ENCODE results near the gene NSRP1.
"Not testable (repeated sequence)": the region's sequence is repeated elsewhere in the genome, so short reads cannot be mapped to it uniquely, and the experiment has no call there.

NSRP1 gene

GRCh38 chr17:30117675-30118081, 1.1 kb downstream of the NSRP1 start:
- H3K27ac ChIP-seq: peak overlapping the region in 19 of 21 experiments; percentile 87 to 98 (median 97)
- peak overlapping the region; percentile 55 to 86 (median 75) for H3K4me3 ChIP-seq

DNA sequence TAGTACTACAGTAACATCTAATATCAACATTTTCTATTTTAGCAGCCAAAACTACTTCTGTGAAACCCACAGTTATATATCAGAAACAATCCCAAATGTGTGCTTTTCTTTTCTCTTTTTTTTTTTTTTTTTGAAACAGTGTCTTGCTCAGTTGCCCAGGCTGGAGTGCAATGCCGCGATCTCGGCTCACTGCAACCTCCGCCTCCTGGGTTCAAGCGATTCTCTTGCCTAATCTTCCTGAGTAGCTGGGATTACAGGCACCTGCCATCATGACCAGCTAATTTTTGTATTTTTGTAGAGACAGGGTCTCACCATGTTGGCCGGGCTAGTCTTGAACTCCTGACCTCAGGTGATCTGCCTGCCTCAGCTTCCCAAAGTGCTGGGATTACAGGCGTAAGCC, 2.0 kb downstream of the NSRP1 start:
- H3K27ac ChIP-seq: peak overlapping the region in 1 of 21 experiments; percentile 98
- not testable (repeated sequence) for H3K4me3 ChIP-seq

DNA sequence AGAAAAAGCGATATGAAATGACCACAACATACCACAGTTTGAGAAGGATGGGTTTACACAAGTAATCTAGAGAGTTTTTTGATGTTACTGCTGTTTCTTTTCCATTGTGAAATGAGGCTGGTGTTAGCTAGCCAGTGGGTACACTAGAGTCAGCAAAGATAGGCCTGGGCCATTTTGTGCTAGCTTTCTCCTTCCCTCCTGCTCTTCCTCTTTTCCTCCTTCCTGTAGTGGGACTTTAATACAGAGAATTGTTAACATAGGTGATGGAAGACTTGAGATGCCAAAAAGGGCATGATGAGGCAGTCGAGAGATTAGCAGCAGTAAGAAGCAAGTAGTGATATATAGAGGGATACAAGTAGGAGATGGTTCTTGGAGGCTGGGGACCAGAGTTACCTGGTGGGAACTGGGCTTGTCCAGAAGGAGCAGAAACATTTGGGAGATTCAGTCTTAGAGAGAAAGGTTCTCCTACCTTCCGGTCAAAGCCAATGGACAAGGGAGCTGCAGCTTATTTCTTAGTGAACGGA, 7.7 kb downstream of the NSRP1 start:
- Histone ChIP-seq H3K4me3 (no peak overlapping the region), H3K27ac (no peak overlapping the region)

GRCh38 chr17:30130121-30130520, 13.5 kb downstream of the NSRP1 start:
- Histone ChIP-seq H3K27ac (no peak overlapping the region), H3K4me3 (no peak overlapping the region)

DNA sequence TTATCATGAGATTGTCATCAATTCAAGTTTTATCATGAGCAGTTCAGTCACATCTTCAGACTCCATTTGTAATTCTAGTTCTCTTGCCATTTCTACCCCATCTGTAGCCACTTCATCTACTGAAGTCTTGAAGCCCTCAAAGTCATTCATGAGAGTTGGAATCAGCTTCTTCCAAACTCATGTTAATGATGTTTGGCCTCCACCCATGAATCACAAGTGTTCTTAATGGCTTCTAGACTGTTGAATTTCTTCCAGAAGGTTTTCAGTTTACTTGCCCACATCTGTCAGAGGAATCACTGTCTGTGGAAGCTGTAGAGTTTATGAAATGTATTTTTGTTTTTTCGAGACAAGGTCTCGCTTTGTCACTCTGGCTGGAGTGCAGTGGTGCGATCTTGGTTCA, 16.0 kb downstream of the NSRP1 start:
- Histone ChIP-seq H3K27ac (no peak overlapping the region), H3K4me3 (no peak overlapping the region)

DNA sequence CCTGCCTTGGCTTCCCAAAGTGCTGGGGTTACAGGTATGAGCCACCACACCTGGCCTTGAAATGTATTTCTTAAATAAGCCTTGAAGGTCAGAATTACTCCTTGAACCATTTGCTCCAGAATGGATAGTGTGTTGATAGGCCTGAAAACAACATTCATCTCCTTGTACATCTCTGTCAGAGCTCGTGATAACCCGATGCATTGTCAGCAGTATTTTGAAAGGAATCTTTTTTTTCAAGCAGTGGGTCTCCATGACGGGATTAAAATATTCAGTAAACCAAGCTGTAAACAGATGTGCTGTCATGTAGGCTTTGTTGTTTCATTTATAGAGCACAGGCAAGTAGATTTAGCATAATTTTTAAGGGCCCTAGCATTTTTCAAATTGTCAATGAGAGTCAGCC, 16.6 kb downstream of the NSRP1 start:
- Histone ChIP-seq H3K4me3 (no peak overlapping the region), H3K27ac (no peak overlapping the region)

DNA sequence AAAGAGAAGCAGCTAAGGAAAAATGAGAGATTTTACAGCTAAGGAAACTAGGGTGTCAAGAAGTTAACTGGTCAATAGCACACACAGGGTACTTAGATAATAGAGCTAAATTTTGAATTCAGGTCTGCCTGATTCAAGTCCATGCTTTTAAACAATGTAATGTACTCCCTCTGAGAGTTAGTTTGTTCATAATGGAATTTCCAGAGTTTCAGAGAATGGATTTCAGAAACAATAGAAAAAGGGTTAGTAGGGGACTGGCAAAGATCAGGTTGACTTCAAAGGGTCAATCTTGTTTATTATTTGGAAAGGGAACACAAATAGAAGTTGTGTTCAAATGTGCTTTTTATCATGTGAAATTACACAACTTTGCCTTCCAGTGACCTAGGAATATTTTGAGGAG, 17.9 kb downstream of the NSRP1 start:
- H3K27ac ChIP-seq: no peak overlapping the region
- H3K4me3 ChIP-seq: no peak overlapping the region

DNA sequence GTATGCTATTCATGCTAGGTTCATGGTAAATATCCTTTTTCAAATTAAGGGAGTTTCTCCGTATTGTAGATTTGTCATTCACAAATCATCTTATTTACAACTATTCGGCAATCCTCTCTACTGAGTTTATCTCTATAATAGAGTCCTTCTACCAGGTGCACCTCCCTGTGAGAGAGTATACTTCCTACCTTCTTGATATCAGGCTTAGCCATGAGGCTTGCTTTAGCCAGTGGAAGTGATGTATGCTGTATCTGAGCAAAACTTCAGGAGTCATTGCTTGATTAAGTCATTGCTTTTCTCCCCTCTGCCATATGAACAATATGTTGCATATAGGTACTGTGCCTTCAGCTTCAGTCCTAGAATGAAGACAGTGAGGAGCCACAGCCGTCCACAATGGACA, 20.5 kb downstream of the NSRP1 start:
- Histone ChIP-seq H3K4me3 (no peak overlapping the region), H3K27ac (no peak overlapping the region)

GRCh38 chr17:30147860-30148259, 31.2 kb downstream of the NSRP1 start:
- H3K27ac ChIP-seq, H3K4me3 ChIP-seq: not testable (repeated sequence)

DNA sequence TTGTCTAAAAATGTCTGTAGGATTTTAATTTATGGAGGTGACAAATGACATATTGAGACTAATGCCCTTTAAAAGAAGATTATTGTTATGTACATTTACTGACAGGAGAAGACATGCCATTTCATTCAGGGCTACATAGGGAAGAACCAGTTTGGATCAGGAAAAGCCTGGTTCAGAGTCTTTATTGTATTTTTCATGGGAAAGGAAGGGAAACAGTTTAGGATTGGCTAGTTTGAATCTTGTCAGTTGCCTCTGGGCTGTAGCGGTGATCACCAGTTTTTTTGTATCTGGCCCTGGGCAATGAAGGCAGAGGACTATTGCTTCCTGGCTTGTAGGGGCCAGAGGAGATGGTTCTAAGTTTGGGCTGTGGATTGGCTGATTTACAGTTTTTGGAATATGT, 31.8 kb downstream of the NSRP1 start:
- H3K4me3 ChIP-seq: no peak overlapping the region
- H3K27ac ChIP-seq: peak overlapping the region in 1 of 21 experiments; percentile 3

GRCh38 chr17:30151471-30151870, 34.9 kb downstream of the NSRP1 start:
- H3K27ac ChIP-seq: no peak overlapping the region
- H3K4me3 ChIP-seq: no peak overlapping the region

DNA sequence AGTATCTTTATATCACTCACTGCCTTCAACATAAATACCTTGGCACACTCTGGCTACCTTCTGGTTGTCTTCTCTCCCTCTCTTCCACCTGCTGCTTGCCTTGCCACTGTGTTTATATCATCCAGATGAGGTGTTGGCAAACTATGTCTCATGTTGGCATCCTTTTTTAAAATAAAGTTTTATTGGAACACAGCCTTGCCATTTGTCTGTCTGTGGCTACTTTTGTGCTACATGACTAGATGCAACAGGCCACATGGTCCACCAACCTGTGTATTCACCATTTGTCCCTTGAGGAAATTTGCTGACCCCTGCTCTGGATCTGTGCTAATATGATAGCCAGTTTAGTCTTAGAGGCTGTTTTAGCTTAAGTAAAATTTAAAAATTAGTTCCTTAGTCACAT, 36.8 kb downstream of the NSRP1 start:
- H3K4me3 ChIP-seq: no peak overlapping the region
- H3K27ac ChIP-seq: no peak overlapping the region

- H3K27ac ChIP-seq: no peak overlapping the region
- H3K4me3 ChIP-seq: no peak overlapping the region
Measured at GRCh38 chr17:30155389-30155788, 38.8 kb downstream of the NSRP1 start.

- no peak overlapping the region for H3K4me3 ChIP-seq
Measured at GRCh38 chr17:30158896-30159625, 42.4 kb downstream of the NSRP1 start.

DNA sequence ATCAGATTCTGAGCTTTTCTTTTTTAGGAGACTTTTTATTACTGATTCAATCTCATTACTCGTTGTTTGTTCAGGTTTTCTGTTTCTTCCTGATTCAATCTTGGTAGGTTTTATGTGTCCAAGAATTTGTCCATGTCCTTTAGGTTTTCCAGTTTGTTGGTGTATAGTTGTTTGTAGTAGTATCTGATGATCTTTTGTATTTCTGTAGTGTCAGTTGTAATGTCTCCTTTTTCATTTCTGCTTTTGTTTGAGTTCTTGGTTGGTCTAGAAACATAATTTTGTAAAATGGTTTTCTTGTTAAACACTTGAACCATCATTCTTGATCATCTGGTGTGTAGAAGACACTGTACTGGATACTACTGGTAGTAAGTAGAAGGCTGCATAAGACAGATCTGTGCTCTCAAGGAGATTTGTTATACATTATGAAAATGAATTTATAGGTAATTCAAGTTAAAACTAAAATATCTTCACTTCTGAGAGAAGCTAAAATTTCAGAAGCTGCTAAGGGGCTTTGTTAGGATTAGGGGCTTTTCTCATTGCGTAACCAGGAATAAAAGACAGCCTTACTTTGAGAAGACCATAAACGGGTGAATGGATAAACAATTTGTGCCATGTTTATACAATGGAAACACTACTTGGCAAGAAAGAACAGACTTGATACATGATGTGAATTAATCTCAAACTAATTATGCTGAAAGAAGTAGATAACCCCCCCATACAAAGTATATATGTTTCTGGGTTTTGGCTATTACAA, 44.0 kb downstream of the NSRP1 start:
- no peak overlapping the region for H3K4me3 ChIP-seq
- no peak overlapping the region for H3K27ac ChIP-seq

More at GRCh38 chr17:30158896-30159625, 42.4 kb downstream of the NSRP1 start:
- H3K27ac ChIP-seq: no peak overlapping the region

DNA sequence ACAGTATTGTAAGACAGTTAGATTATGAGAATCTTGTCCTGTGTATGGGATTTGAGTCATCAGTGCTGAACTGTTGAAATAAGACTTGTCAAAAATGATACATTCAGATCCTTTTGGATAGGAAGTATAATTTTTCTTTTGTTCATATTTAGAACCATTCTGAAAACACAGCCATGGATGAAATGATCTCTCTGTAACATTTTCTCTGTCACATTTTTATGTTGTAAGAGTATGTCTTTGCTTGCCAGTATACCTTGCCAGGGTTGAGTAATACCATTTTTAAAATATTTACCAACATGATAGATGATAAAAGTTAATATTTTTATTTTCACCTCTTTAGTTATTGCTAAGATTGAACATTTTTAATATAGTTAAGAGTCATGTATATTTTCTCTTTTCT, 45.0 kb downstream of the NSRP1 start:
- H3K27ac ChIP-seq: no peak overlapping the region
- no peak overlapping the region for H3K4me3 ChIP-seq

DNA sequence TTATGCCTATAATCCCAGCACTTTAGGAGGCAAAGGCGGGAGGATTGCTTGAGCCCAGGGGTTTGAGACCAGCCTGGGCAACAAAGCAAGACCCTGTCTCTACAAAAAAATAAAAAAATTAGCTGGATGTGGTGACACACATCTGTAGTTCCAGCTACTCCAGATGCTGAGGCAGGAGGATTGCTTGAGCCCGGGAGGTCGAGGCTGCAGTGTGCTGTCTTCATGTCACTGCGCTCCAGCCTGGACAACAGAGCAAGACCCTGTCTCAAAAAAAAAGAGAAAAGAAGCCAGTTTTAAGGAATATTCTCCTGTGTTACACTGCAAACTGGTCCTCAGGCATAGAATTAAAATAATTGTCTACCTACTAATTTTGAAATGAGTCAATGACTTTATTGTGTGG, 47.9 kb downstream of the NSRP1 start:
- Histone ChIP-seq H3K27ac (no peak overlapping the region), H3K4me3 (no peak overlapping the region)

DNA sequence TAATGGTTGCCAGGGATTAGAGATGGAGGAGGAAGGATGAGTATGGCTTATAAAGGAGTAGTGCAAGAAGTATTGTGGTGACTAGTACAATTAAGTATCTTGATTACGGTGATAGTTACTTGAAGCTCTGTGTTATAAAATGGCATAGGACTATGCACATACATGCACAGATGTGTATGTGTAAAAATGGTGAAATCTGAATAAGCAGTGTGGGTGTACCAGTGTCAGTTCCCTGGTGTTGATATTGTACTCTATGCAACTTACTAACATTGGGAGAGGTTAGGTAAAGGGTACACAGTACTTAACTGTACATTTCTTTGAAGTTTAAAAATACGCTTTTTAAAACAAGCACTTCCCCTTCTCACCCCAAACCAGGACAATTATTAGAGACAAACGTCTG, 48.5 kb downstream of the NSRP1 start:
- no peak overlapping the region for H3K4me3 ChIP-seq
- H3K27ac ChIP-seq: no peak overlapping the region

- Histone ChIP-seq H3K27ac (no peak overlapping the region), H3K4me3 (no peak overlapping the region)
Measured at GRCh38 chr17:30165960-30166359, 49.3 kb downstream of the NSRP1 start.

GRCh38 chr17:30170415-30170987, 53.9 kb downstream of the NSRP1 start:
- Histone ChIP-seq H3K4me3 (no peak overlapping the region), H3K27ac (peak overlapping the region in 1 of 21 experiments; percentile 44)

DNA sequence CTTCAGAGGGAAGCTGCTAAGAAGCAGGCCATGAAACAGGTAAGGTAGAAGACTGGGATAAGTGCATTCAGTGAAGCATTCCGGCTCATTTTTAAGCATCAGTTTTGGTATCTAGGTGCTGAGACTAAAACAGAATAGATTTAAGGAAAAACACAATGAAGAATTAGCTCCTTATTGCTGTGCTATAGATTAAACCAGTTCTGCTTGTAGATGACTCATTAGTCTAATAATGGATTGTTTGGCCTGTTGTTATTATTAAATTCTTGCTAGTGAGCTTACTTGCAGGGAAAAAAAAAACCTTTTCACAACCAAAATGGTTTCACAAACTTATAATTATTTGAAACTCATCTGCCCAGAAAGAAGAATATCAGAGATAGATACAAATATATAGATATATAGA, 55.9 kb downstream of the NSRP1 start:
- H3K4me3 ChIP-seq: no peak overlapping the region
- no peak overlapping the region for H3K27ac ChIP-seq
